Transverse colon (tissue), 3 donors: ENCODE measurements around the gene FLT4.

Source experiments
- CTCF ChIP-seq, 5 experiments: fragments of 200-600 bp in 3 of 5; fragments of 450-650 bp in 2 of 5; sonication (generic) in 3 of 5; IDR thresholded peaks; 1 replicate in 2 of 5; 2 replicates in 3 of 5; pipeline ENCODE4 v1.5.1; 2016 to 2017; ENCODE audit warnings: antibody characterized with exemption in 5 of 5, inconsistent platforms in 3 of 5, mild to moderate bottlenecking in 2 of 5, moderate library complexity in 1 of 5
- POLR2A ChIP-seq: fragments of 450-650 bp; IDR thresholded peaks from one replicate; pipeline ENCODE4 v1.6.1; 2016; ENCODE audit warnings: antibody characterized with exemption, mild to moderate bottlenecking, moderate library complexity

- TF ChIP-seq POLR2A (no peak), CTCF (IDR thresholded peaks at IDR 0.05) (no peak)
These were observed 16.4 kb upstream of the FLT4 start for GRCh38 chr5:180665682-180666404.
